ENCODE data around the gene VSIR. TPM values are rescaled to one million over a fixed set of nuclear protein-coding genes. Genes with fewer than 3 reads are reported as not detected.

VSIR gene
- total RNA-seq, 1 donor from 2014 or later = 21.4 TPM

DNA sequence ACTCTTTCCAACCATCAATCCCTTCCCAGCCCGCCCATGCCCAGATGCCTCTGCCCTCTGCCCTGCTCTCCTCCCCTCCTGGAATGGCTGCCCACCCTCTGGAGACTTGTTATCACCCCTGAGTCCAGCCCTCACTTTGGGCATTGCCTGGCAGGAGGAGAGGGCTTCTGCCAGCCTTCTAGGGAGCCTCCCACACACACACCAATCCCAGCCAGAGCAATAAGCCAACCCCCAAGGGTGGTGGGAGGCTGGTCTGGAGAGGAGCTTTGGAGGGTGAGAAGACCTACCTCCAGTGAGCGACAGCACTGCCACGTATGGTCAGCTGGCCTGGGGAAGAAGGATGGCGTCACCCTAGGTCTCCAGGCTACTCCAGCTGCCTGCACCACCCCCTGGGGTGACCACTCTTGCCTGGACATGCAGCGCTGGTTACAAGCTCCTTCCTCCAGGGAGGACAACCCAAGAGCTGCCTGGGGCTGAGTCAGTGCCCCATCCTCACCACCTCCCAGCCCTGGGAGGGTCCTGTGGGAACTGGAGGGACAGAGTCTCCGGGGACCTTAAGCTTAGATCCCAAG is 62.2 kb downstream of the VSIR start:
- intact Hi-C loops (cut with micrococcal nuclease) = loop anchor here (5.0 kb wide), 1 partner anchor 61 kb away; the partner anchor contains the start of gene VSIR
- ATAC-seq (ENCODE audit: low read depth) (no peak), DNase-seq (no peak)
- H3K27ac Mint-ChIP-seq = peak overlapping the region; percentile 25
- H3K36me3 Mint-ChIP-seq (ENCODE audit: low read depth) = no peaks in the 10 kb centered on the region
- no peak overlapping the region for H3K4me3 Mint-ChIP-seq
- no peak for TF ChIP-seq CTCF (IDR thresholded peaks at IDR 0.05)
- H3K9me3 Mint-ChIP-seq = no peaks in the 10 kb centered on the region
- ChIA-PET CTCF (interaction anchor here (0.8 to 3.4 kb wide), 10 partner anchors 13 to 326 kb away, joined by 3 to 11 read pairs (median 3); partner anchors contain the start of gene VSIR), POLR2A (interaction anchor here (0.7 kb wide), 1 partner anchor 129 kb away, joined by 3 read pairs; no protein-coding TSS in a partner anchor)
- peaks cover 43% of the 10 kb centered on the region for H3K4me1 Mint-ChIP-seq
- H3K27me3 Mint-ChIP-seq = no peaks in the 10 kb centered on the region

GRCh38 chr10:71710519-71710918 is 62.8 kb downstream of the VSIR start:
- ChIA-PET POLR2A (interaction anchor here (0.7 kb wide), 1 partner anchor 129 kb away, joined by 3 read pairs; no protein-coding TSS in a partner anchor), CTCF (interaction anchor here (0.6 to 3.4 kb wide), 2 partner anchors 102 to 186 kb away, joined by 3 to 11 read pairs; no protein-coding TSS in a partner anchor)
- intact Hi-C loops (cut with micrococcal nuclease) = loop anchor here (5.0 kb wide), 1 partner anchor 62 kb away; the partner anchor contains the start of gene VSIR
- no peak overlapping the region for H3K27ac Mint-ChIP-seq
- no peaks in the 10 kb centered on the region for H3K27me3 Mint-ChIP-seq
- ATAC-seq (ENCODE audit: low read depth) (no peak), DNase-seq (no peak)
- no peak for TF ChIP-seq CTCF (IDR thresholded peaks at IDR 0.05)
- H3K4me1 Mint-ChIP-seq = peaks cover 42% of the 10 kb centered on the region
- H3K36me3 Mint-ChIP-seq (ENCODE audit: low read depth) = no peaks in the 10 kb centered on the region
- no peak overlapping the region for H3K4me3 Mint-ChIP-seq
- H3K9me3 Mint-ChIP-seq = no peaks in the 10 kb centered on the region

GRCh38 chr10:71708897-71709882 is 64.1 kb downstream of the VSIR start:
- CTCF ChIA-PET = interaction anchor here (0.6 to 3.6 kb wide), 31 partner anchors 8 to 1098 kb away, joined by 3 to 47 read pairs (median 5); partner anchors contain the start of genes SLC29A3 and VSIR
- Mint-ChIP-seq H3K9me3 (no peaks in the 10 kb centered on the region), H3K4me1 (peaks cover 31% of the 10 kb centered on the region), H3K36me3 (ENCODE audit: low read depth) (no peaks in the 10 kb centered on the region), H3K27me3 (no peaks in the 10 kb centered on the region), H3K4me3 (no peak overlapping the region), H3K27ac (no peak overlapping the region)
- TF ChIP-seq CTCF (IDR thresholded peaks at IDR 0.05) = no peak
- intact Hi-C loops (cut with micrococcal nuclease) = loop anchor here (1.0 to 5.0 kb wide), 7 partner anchors 45 to 406 kb away; partner anchors contain the start of gene SLC29A3
- POLR2A ChIA-PET = interaction anchor here (1.3 to 1.7 kb wide), 3 partner anchors 15 to 64 kb away, joined by 3 to 8 read pairs (median 7); partner anchors contain the start of gene VSIR
- no peak for DNase-seq
- no peak for ATAC-seq (ENCODE audit: low read depth)

DNA sequence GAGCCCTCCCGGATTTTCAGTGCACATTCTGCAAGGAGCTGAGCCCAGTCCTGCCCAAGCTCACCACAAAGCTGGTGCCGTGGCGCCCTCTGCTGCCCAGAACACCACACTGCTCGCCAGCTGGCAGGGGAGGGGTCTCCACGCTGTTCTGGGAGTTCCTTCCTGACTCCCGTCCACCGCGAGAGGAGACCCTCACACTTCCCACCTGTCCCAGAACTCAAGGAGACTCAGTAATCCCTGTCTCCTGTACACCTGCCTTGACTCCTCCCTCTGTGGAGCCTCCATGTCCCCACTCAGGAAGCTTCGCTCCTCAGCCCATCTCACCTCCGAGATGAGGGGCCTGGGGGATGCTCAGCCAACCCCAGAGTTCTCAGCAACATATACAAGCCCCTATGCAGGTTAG is 65.0 kb downstream of the VSIR start:
- H3K4me3 Mint-ChIP-seq = no peak overlapping the region
- ATAC-seq (ENCODE audit: low read depth) (peak; percentile 84), DNase-seq (peak; percentile 71)
- no peaks in the 10 kb centered on the region for H3K9me3 Mint-ChIP-seq
- H3K36me3 Mint-ChIP-seq (ENCODE audit: low read depth) = no peaks in the 10 kb centered on the region
- no peak overlapping the region for H3K27ac Mint-ChIP-seq
- intact Hi-C loops (cut with micrococcal nuclease) = loop anchor here (1.0 to 5.0 kb wide), 7 partner anchors 44 to 405 kb away; partner anchors contain the start of gene SLC29A3
- CTCF ChIA-PET = interaction anchor here (0.6 to 3.6 kb wide), 38 partner anchors 9 to 438 kb away, joined by 3 to 47 read pairs (median 5); partner anchors contain the start of genes CDH23, SLC29A3 and VSIR
- peak; percentile 33 for TF ChIP-seq CTCF (IDR thresholded peaks at IDR 0.05)
- POLR2A ChIA-PET = interaction anchor here (0.5 to 1.7 kb wide), 8 partner anchors 10 to 389 kb away, joined by 3 to 8 read pairs (median 5); partner anchors contain the start of genes SLC29A3 and VSIR
- H3K4me1 Mint-ChIP-seq = peaks cover 22% of the 10 kb centered on the region
- H3K27me3 Mint-ChIP-seq = no peaks in the 10 kb centered on the region

Data from activated B cell treated with CpG ODN at 0.5 μM for 24 hours (primary cell).